Panc1 (cell line): ENCODE results near the gene C3orf70. TPM values are rescaled to one million over a fixed set of nuclear protein-coding genes. Genes with fewer than 3 reads are reported as not detected.

Experiments used
- ATAC-seq: fragments of 200-7000 bp; cut with Tn5 transposase; 2 replicates; pipeline ENCODE4 v1.9.1; 2020; ENCODE audit warnings: mild to moderate bottlenecking, moderate library complexity
- BruUV-seq: library from RNA; stranded (reverse); fragments of 400-500 nt; replicated peaks from 2 replicates; lab custom pipeline; 2021; lab: Mats Ljungman, UMichigan
- CTCF ChIA-PET: fragments of 300-600 bp; sonication (Branson Sonifier 250); formaldehyde crosslinking; loops from one replicate; lab custom pipeline; 2022; ENCODE audit warnings: antibody characterized with exemption; lab: Charles Lee
- POLR2A ChIA-PET: fragments of 300-600 bp; sonication (Branson Sonifier 250); formaldehyde crosslinking; loops from one replicate; lab custom pipeline; 2022; ENCODE audit warnings: antibody characterized with exemption; lab: Charles Lee
- DNase-seq: peaks from one replicate; pipeline ENCODE4 v3.0.0-alpha.2; 2010; ENCODE audit warnings: low read depth, low spot score
- H3K27ac ChIP-seq: 2 replicates; pipeline ENCODE4 v1.5.1; 2011; ENCODE audit warnings: mild to moderate bottlenecking, low read length, inconsistent platforms
- H3K27me3 ChIP-seq: fragments of 200-500 bp; sonication (Bioruptor generic); 2 replicates; pipeline ENCODE4 v1.6.0; 2014; ENCODE audit warnings: low read length, inconsistent platforms; ENCODE audit not compliant: control insufficient read depth, insufficient read depth
- H3K36me3 ChIP-seq: fragments of 200-500 bp; sonication (Bioruptor generic); 2 replicates; pipeline ENCODE4 v1.5.1; 2014; ENCODE audit warnings: inconsistent platforms, mild to moderate bottlenecking, low read length, moderate library complexity; ENCODE audit not compliant: control insufficient read depth, insufficient read depth
- H3K4me1 ChIP-seq: 2 replicates; pipeline ENCODE4 v1.5.1; 2011; ENCODE audit warnings: inconsistent platforms, mild to moderate bottlenecking, low read length, moderate library complexity; ENCODE audit not compliant: control insufficient read depth, insufficient read depth
- H3K4me3 ChIP-seq, 2 experiments: 2 replicates each; pipeline ENCODE4 v1.5.1; 2011 to 2012; ENCODE audit warnings: low read depth in 2 of 2, low read length in 2 of 2, mild to moderate bottlenecking in 2 of 2, inconsistent platforms in 1 of 2, moderate library complexity in 1 of 2
- H3K9me3 ChIP-seq: fragments of 200-500 bp; sonication (Bioruptor generic); 2 replicates; pipeline ENCODE4 v1.5.1; 2014; ENCODE audit warnings: low read depth, mild to moderate bottlenecking, inconsistent platforms, low read length, moderate library complexity; ENCODE audit not compliant: control insufficient read depth, insufficient read depth
- CTCF ChIP-seq: fragments of 450-650 bp; IDR thresholded peaks from 2 replicates; pipeline ENCODE4 v1.5.1; 2017; ENCODE audit warnings: mild to moderate bottlenecking
- POLR2AphosphoS5 ChIP-seq: IDR thresholded peaks from 2 replicates; pipeline ENCODE4 v1.6.1; 2012; ENCODE audit warnings: mild to moderate bottlenecking, low read depth, low read length, moderate library complexity
- REST ChIP-seq, 2 experiments: IDR thresholded peaks; 2 replicates each; pipeline ENCODE4 v1.6.1; 2011 to 2012; ENCODE audit warnings: low read depth in 2 of 2, control low read depth in 1 of 2, low read length in 1 of 2, mild to moderate bottlenecking in 1 of 2, moderate library complexity in 1 of 2; ENCODE audit not compliant: insufficient read depth in 1 of 2
- SIN3A ChIP-seq: IDR thresholded peaks from 2 replicates; pipeline ENCODE4 v1.6.1; 2012; ENCODE audit warnings: low read depth, mild to moderate bottlenecking, low read length, moderate library complexity, borderline replicate concordance; ENCODE audit not compliant: insufficient read depth
- TCF7L2 ChIP-seq: IDR thresholded peaks from 2 replicates; pipeline ENCODE4 v1.6.1; 2011; ENCODE audit warnings: mild to moderate bottlenecking, low read depth, low read length, inconsistent platforms
- in situ Hi-C: cut with HindIII; loops from 2 replicates; pipeline ENCODE4 v1.10.0; 2016; ENCODE audit warnings: low sequenced_read_pairs, low pct_unique_long_range_greater_than_20kb
- intact Hi-C: fragments of 100-400 bp; cut with micrococcal nuclease; formaldehyde crosslinking; loops from one replicate; pipeline ENCODE4 v1.10.0; 2022; ENCODE audit not compliant: unreplicated experiment
- total RNA-seq: library from RNA; stranded (reverse); gene quantifications from one replicate; pipeline ENCODE4 v1.2.1, GENCODE V29; 2021; ENCODE audit not compliant: unreplicated experiment

The C3orf70 gene
- total RNA-seq, 1 experiment from 2014 or later = 0.10 TPM

GRCh38 chr3:185062191-185062590 lies 90.7 kb downstream of the C3orf70 start:
- H3K27ac ChIP-seq = no peak overlapping the region
- no peak for TF ChIP-seq TCF7L2
- TF ChIP-seq CTCF = no peak
- TF ChIP-seq REST (IDR thresholded peaks at IDR 0.05; ENCODE audit: insufficient read depth in 1 of 2, low read depth in 2 of 2, low read length in 1 of 2) = no peak
- no peak for TF ChIP-seq POLR2AphosphoS5
- TF ChIP-seq SIN3A = no peak
- no peaks in the 10 kb centered on the region for H3K9me3 ChIP-seq
- in situ Hi-C loops = no loop called here
- intact Hi-C loops = no loop called here
- no peak for ATAC-seq
- no peaks in the 10 kb centered on the region for H3K27me3 ChIP-seq
- H3K4me3 ChIP-seq = no peak overlapping the region
- no TSS peak for BruUV-seq
- no peaks in the 10 kb centered on the region for H3K4me1 ChIP-seq
- POLR2A ChIA-PET = interaction anchor here (0.7 kb wide), 1 partner anchor 12 kb away, joined by 5 read pairs; no protein-coding TSS in a partner anchor
- no peaks in the 10 kb centered on the region for H3K36me3 ChIP-seq
- DNase-seq = no peak
- CTCF ChIA-PET = no interaction called here

GRCh38 chr3:185060655-185061054 lies 92.2 kb downstream of the C3orf70 start:
- no peak overlapping the region for H3K27ac ChIP-seq
- TF ChIP-seq TCF7L2 (no peak), CTCF (no peak), POLR2AphosphoS5 (no peak), REST (IDR thresholded peaks at IDR 0.05; ENCODE audit: insufficient read depth in 1 of 2, low read depth in 2 of 2, low read length in 1 of 2) (no peak), SIN3A (no peak)
- no peaks in the 10 kb centered on the region for H3K9me3 ChIP-seq
- no peaks in the 10 kb centered on the region for H3K4me1 ChIP-seq
- ChIA-PET POLR2A (no interaction called here), CTCF (interaction anchor here (0.6 kb wide), 1 partner anchor 362 kb away, joined by 3 read pairs; no protein-coding TSS in a partner anchor)
- no peaks in the 10 kb centered on the region for H3K27me3 ChIP-seq
- intact Hi-C loops (no loop called here), in situ Hi-C loops (no loop called here)
- H3K36me3 ChIP-seq = no peaks in the 10 kb centered on the region
- DNase-seq (no peak), ATAC-seq (no peak)
- no TSS peak for BruUV-seq
- H3K4me3 ChIP-seq = no peak overlapping the region
